HepG2 (cell line): ENCODE measurements around the gene GADL1.

Source experiments
- NFE2L1 ChIP-seq: sonication (generic); formaldehyde crosslinking; IDR thresholded peaks from 2 replicates; pipeline ENCODE4 v1.4.0; 2020; ENCODE audit warnings: missing genetic modification reagents, mild to moderate bottlenecking, borderline replicate concordance
- RAD21 ChIP-seq: fragments of 450-650 bp; formaldehyde crosslinking; IDR thresholded peaks from 2 replicates; pipeline ENCODE4 v1.5.0; 2020; ENCODE audit warnings: mild to moderate bottlenecking
- ZBTB10 ChIP-seq: sonication (generic); formaldehyde crosslinking; IDR thresholded peaks from 2 replicates; pipeline ENCODE4 v1.4.0; 2020; ENCODE audit warnings: missing genetic modification reagents, borderline replicate concordance

- no peak for TF ChIP-seq ZBTB10 (CRISPR knock-in tag)
- TF ChIP-seq NFE2L1 = no peak
- TF ChIP-seq RAD21 (CRISPR knock-in tag) = no peak
Measured at GRCh38 chr3:30728143-30728542, 166.3 kb downstream of the GADL1 start.
